Brain microvascular endothelial cell (primary cell): Measurements from ENCODE around the gene ZNF69.
"Not testable (repeated sequence)": the region's sequence is repeated elsewhere in the genome, so short reads cannot be mapped to it uniquely, and the experiment has no call there.

Experiments used
- DNase-seq: peaks from one replicate; pipeline ENCODE4 v3.0.0-alpha.2; 2020
- H3K27ac ChIP-seq: fragments of 250-450 bp; sonication (Bioruptor Pico); 2 replicates; pipeline ENCODE4 v1.5.1; 2020; ENCODE audit warnings: mild to moderate bottlenecking, moderate library complexity
- H3K27me3 ChIP-seq: fragments of 250-450 bp; sonication (Bioruptor Pico); replicated peaks from 2 replicates; pipeline ENCODE4 v1.5.1; 2020; ENCODE audit warnings: mild to moderate bottlenecking
- H3K36me3 ChIP-seq: fragments of 250-450 bp; sonication (Bioruptor Pico); replicated peaks from 2 replicates; pipeline ENCODE4 v1.5.1; 2020; ENCODE audit warnings: mild to moderate bottlenecking
- H3K4me3 ChIP-seq: 2 replicates; pipeline ENCODE4 v1.5.1; 2011; ENCODE audit warnings: low read depth, mild to moderate bottlenecking, control low read depth, low read length, moderate library complexity
- CTCF ChIP-seq: IDR thresholded peaks from 2 replicates; pipeline ENCODE4 v1.5.1; 2011; ENCODE audit warnings: low read depth, mild to moderate bottlenecking, moderate library complexity, low read length, control low read depth, inconsistent platforms; ENCODE audit errors: missing control alignments
- in situ Hi-C: cut with HindIII; loops from 2 replicates; pipeline ENCODE4 v1.10.0; 2017; ENCODE audit warnings: low sequenced_read_pairs, low pct_ligation_motif_present

Gene ZNF69

GRCh38 chr19:11853358-11853757 is 34.2 kb upstream of the ZNF69 start:
- no peaks in the 10 kb centered on the region for H3K27me3 ChIP-seq
- no peak overlapping the region for H3K4me3 ChIP-seq
- DNase-seq: no peak
- H3K27ac ChIP-seq: no peak overlapping the region
- TF ChIP-seq CTCF: no peak
- H3K36me3 ChIP-seq: no peaks in the 10 kb centered on the region
- in situ Hi-C loops: no loop called here

- in situ Hi-C loops: no loop called here
- no peaks in the 10 kb centered on the region for H3K36me3 ChIP-seq
- no peak for DNase-seq
- no peak for TF ChIP-seq CTCF
- no peaks in the 10 kb centered on the region for H3K27me3 ChIP-seq
- H3K27ac ChIP-seq: no peak overlapping the region
- no peak overlapping the region for H3K4me3 ChIP-seq
Observed at GRCh38 chr19:11856596-11857250, 30.9 kb upstream of the ZNF69 start.

GRCh38 chr19:11860721-11861120 is 26.9 kb upstream of the ZNF69 start:
- no peak overlapping the region for H3K27ac ChIP-seq
- in situ Hi-C loops: no loop called here
- no peak overlapping the region for H3K4me3 ChIP-seq
- H3K27me3 ChIP-seq: no peaks in the 10 kb centered on the region
- H3K36me3 ChIP-seq: no peaks in the 10 kb centered on the region
- DNase-seq: no peak
- TF ChIP-seq CTCF: no peak

DNA sequence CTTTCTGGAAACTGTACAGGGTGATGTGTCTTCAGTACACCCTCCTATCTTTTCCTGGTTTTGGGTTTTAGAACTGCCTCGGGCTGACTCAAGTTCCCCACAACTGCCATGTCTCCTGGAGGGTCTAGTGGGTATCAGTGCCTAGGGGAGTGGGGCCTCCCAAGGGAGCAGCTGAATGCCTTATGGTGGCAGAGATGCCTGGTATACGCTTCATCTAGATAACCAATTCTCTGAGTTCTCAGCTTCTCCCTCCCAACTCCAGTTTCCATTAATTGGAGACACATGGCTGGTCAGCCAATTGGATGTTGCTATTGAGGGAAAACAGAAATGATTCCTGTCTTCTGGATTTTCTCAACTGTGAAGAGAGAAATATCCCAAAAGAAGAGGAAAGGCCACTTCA is 26.3 kb upstream of the ZNF69 start:
- no peak for TF ChIP-seq CTCF
- no peaks in the 10 kb centered on the region for H3K36me3 ChIP-seq
- no peak overlapping the region for H3K4me3 ChIP-seq
- no peak overlapping the region for H3K27ac ChIP-seq
- in situ Hi-C loops: no loop called here
- DNase-seq: no peak
- no peaks in the 10 kb centered on the region for H3K27me3 ChIP-seq

DNA sequence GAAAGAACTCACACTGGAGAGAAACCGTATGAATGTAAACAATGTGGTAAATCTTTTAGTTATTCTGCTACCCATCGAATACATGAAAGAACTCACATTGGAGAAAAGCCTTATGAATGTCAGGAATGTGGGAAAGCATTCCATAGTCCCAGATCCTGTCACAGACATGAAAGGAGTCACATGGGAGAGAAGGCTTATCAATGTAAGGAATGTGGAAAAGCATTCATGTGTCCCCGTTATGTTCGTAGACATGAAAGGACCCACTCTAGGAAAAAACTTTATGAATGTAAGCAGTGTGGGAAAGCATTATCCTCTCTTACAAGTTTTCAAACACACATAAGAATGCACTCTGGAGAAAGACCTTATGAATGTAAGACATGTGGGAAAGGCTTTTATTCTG is 19.8 kb upstream of the ZNF69 start:
- H3K27ac ChIP-seq, H3K27me3 ChIP-seq, H3K36me3 ChIP-seq, in situ Hi-C loops, H3K4me3 ChIP-seq, DNase-seq: not testable (repeated sequence)

DNA sequence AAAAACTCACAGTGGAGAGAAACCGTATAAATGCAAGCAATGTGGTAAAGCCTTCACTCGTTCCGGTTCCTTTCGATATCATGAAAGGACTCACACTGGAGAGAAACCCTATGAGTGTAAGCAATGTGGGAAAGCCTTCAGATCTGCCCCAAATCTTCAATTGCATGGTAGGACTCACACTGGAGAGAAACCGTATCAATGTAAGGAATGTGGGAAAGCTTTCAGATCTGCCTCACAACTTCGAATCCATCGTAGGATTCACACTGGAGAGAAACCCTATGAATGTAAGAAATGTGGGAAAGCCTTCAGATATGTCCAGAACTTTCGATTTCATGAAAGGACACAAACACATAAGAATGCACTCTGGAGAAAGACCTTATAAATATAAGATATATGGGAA is 19.4 kb upstream of the ZNF69 start:
- no peak for TF ChIP-seq CTCF
- in situ Hi-C loops: no loop called here
- H3K27me3 ChIP-seq: no peaks in the 10 kb centered on the region
- H3K4me3 ChIP-seq: no peak overlapping the region
- no peak overlapping the region for H3K27ac ChIP-seq
- H3K36me3 ChIP-seq: no peaks in the 10 kb centered on the region
- DNase-seq: no peak
